Lower lobe of right lung (tissue), 2 donors: ENCODE measurements around the gene TFF3. TPM values are rescaled to one million over a fixed set of nuclear protein-coding genes. Genes with fewer than 3 reads are reported as not detected.

Source experiments
- ATAC-seq, 2 donors: fragments of 200-7000 bp; cut with Tn5 transposase; one replicate each; pipeline ENCODE4 v1.9.1; 2020 to 2022; ENCODE audit warnings: mild to moderate bottlenecking in 2 of 2, moderate library complexity in 2 of 2
- DNase-seq: peaks from one replicate; pipeline ENCODE4 v3.0.0-alpha.2; 2020
- H3K27ac ChIP-seq: fragments of 200-600 bp; one replicate; pipeline ENCODE4 v1.8.0; 2022
- H3K27me3 ChIP-seq: fragments of 200-600 bp; one replicate; pipeline ENCODE4 v1.8.0; 2022; ENCODE audit warnings: low read depth
- H3K36me3 ChIP-seq: fragments of 200-600 bp; one replicate; pipeline ENCODE4 v1.8.0; 2022; ENCODE audit warnings: mild to moderate bottlenecking
- H3K4me1 ChIP-seq: fragments of 200-600 bp; one replicate; pipeline ENCODE4 v1.8.0; 2022
- H3K4me3 ChIP-seq: fragments of 200-600 bp; one replicate; pipeline ENCODE4 v1.8.0; 2022; ENCODE audit warnings: mild to moderate bottlenecking
- H3K9me3 ChIP-seq: fragments of 200-600 bp; one replicate; pipeline ENCODE4 v1.8.0; 2022
- intact Hi-C: fragments of 100-400 bp; cut with DNase I; formaldehyde crosslinking; loops from one replicate; pipeline ENCODE4 v1.11.0; 2022
- total RNA-seq: library from RNA; stranded (reverse); fragmentation: NEBNext Ultra II Directional; extraction: Animal tissue kit (Norgen Biotek cat#: 25700); gene quantifications from one replicate; pipeline ENCODE4 v1.2.1, GENCODE V29; 2021
- TF ChIP-seq, protein P1 (sequence below): fragments of 200-600 bp; IDR thresholded peaks from one replicate; pipeline ENCODE4 v1.8.0; 2022; ENCODE audit warnings: antibody characterized with exemption, mild to moderate bottlenecking
- donor health status: DM: no; HTN: yes; CAD: no; lungs with severe emphysema.

Gene TFF3
- total RNA-seq, 1 donor from 2014 or later, result 19.0 TPM

GRCh38 chr21:42309753-42310213 is 5.4 kb downstream of the TFF3 start:
- H3K9me3 ChIP-seq, result no peaks in the 10 kb centered on the region
- H3K4me3 ChIP-seq, result no peak overlapping the region
- peaks cover 29% of the 10 kb centered on the region for H3K4me1 ChIP-seq
- intact Hi-C loops, result no loop called here
- TF ChIP-seq, protein P1, sequence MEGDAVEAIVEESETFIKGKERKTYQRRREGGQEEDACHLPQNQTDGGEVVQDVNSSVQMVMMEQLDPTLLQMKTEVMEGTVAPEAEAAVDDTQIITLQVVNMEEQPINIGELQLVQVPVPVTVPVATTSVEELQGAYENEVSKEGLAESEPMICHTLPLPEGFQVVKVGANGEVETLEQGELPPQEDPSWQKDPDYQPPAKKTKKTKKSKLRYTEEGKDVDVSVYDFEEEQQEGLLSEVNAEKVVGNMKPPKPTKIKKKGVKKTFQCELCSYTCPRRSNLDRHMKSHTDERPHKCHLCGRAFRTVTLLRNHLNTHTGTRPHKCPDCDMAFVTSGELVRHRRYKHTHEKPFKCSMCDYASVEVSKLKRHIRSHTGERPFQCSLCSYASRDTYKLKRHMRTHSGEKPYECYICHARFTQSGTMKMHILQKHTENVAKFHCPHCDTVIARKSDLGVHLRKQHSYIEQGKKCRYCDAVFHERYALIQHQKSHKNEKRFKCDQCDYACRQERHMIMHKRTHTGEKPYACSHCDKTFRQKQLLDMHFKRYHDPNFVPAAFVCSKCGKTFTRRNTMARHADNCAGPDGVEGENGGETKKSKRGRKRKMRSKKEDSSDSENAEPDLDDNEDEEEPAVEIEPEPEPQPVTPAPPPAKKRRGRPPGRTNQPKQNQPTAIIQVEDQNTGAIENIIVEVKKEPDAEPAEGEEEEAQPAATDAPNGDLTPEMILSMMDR, result peak; percentile 74
- H3K27me3 ChIP-seq, result peaks cover 13% of the 10 kb centered on the region
- DNase-seq (peak; percentile 76), ATAC-seq (peak; percentile 64 to 75)
- no peak overlapping the region for H3K27ac ChIP-seq
- H3K36me3 ChIP-seq, result no peaks in the 10 kb centered on the region

DNA sequence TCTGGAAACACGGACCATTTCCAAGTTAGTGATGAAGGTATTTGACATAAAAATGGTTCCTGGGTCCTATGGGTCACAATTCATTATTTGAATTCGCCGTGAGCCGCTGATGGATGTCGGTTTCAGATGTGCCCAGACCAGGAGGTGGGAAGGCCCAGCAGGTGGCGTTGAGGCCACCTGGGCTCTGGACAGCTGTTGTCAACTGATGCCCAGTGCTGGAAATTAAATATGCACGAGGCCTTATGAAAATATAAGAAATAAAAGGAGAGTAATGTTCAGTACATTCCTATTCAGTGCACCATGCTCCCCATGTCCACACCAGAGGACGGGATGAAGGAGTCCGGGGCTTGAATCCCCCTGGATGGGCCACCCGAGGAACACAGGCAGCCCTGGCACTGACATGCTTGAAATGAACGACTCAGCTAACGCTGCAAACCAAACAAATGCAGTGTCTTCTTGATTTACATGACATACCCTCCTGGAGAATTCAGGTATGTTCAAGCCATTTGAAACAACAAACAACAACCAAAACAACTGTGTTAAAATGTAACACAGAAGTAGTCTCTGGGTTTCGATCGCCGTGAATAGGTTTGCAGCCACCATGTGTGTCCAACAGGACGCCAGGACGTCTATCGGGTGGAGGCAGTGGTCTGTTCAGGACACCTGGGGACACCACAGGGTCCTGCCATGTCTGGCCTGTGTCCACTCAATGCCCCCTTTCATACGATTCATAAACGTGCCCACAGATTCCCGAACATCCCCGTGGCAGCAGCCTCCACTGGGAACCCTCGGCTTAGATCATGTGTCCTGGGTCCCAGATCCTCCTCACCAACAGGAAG is 6.1 kb downstream of the TFF3 start:
- no peak overlapping the region for H3K4me3 ChIP-seq
- TF ChIP-seq, protein P1, result no peak
- no peaks in the 10 kb centered on the region for H3K36me3 ChIP-seq
- intact Hi-C loops, result no loop called here
- peaks cover 13% of the 10 kb centered on the region for H3K27me3 ChIP-seq
- H3K27ac ChIP-seq, result no peak overlapping the region
- no peak for DNase-seq
- peak; percentile 3 to 13 for ATAC-seq
- H3K9me3 ChIP-seq, result no peaks in the 10 kb centered on the region
- H3K4me1 ChIP-seq, result peaks cover 29% of the 10 kb centered on the region

GRCh38 chr21:42308161-42308913 is 6.9 kb downstream of the TFF3 start:
- intact Hi-C loops, result no loop called here
- peaks cover 25% of the 10 kb centered on the region for H3K4me1 ChIP-seq
- H3K9me3 ChIP-seq, result no peaks in the 10 kb centered on the region
- H3K27ac ChIP-seq, result no peak overlapping the region
- no peaks in the 10 kb centered on the region for H3K36me3 ChIP-seq
- DNase-seq (no peak), ATAC-seq (no peak)
- peaks cover 13% of the 10 kb centered on the region for H3K27me3 ChIP-seq
- TF ChIP-seq, protein P1, result no peak
- H3K4me3 ChIP-seq, result no peak overlapping the region

- TF ChIP-seq, protein P1, result no peak
- H3K4me1 ChIP-seq, result peaks cover 18% of the 10 kb centered on the region
- intact Hi-C loops, result no loop called here
- H3K9me3 ChIP-seq, result no peaks in the 10 kb centered on the region
- no peak for DNase-seq
- no peak overlapping the region for H3K27ac ChIP-seq
- H3K36me3 ChIP-seq, result no peaks in the 10 kb centered on the region
- ATAC-seq, result no peak
- no peak overlapping the region for H3K4me3 ChIP-seq
- H3K27me3 ChIP-seq, result peaks cover 13% of the 10 kb centered on the region
Measured at GRCh38 chr21:42307106-42307505, 8.1 kb downstream of the TFF3 start.

DNA sequence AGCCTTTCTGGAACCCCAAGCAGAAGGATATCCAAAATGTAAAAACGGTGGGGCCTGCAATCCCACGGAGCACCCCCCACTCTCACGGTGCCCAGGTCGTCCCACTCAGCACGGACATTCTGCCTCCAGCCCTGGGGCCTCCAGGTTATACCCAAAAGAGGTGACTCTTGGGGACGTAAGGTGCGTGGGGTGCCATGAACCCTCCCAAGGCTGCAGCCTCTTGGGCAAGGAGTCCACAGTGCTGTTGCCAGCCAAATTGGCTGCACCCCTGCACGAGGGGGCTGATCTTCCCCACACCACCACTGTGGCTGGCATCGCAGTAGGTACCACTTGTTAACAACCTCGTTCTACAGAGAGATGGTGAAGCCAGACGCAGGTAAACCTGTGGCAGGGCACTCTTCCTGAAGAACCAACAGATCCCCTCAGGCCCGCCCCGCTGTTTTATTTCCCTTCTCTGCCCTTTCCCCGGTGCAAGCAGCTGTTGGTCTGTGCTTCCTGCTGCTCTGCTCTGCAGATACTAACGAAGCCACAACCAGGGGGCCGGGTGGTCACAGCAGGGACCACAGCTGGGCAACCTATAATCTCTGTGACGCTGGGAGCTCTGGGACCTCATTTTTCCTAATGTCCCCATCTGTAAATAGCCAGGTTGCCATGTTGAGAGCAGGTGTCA is 8.7 kb downstream of the TFF3 start:
- DNase-seq (no peak), ATAC-seq (no peak)
- H3K4me1 ChIP-seq, result peaks cover 18% of the 10 kb centered on the region
- intact Hi-C loops, result no loop called here
- no peaks in the 10 kb centered on the region for H3K36me3 ChIP-seq
- no peak overlapping the region for H3K4me3 ChIP-seq
- TF ChIP-seq, protein P1, result no peak
- H3K27me3 ChIP-seq, result peaks cover 13% of the 10 kb centered on the region
- H3K27ac ChIP-seq, result no peak overlapping the region
- no peaks in the 10 kb centered on the region for H3K9me3 ChIP-seq
